Measurements from ENCODE around the gene GLRX5. TPM values are rescaled to one million over a fixed set of nuclear protein-coding genes. Genes with fewer than 3 reads are reported as not detected.

The GLRX5 gene
- total and polyA plus RNA-seq, 2 experiments from 2014 or later = 91.4 to 130 TPM

DNA sequence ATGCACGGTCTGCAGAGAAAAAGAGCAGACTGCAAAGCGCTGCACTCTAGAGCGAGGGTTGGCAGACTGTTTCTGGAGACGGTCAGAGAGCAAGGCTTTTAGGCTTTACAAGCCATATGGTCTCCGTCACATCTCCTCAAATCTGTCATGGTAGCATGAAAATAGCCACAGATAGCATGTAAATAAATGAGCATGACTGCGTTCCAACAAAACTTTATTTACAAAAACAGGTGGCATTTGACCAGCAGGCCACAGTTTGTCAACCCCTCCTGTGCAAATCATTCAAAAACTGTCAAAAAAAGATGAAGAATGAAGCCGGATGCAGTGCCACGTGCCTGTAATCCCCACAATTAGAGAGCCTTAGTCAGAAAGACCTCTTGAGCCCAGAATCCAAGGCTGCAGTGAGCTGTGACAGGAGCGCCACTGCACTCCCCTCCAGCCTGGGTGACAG, 37.3 kb upstream of the GLRX5 start (continued):
- TF ChIP-seq EZH2 (IDR thresholded peaks at IDR 0.05; ENCODE audit: low read depth, unreplicated experiment) (no peak), NANOG (IDR thresholded peaks at IDR 0.05; ENCODE audit: borderline replicate concordance) (no peak), REST (IDR thresholded peaks at IDR 0.05; ENCODE audit: unreplicated experiment) (no peak), ZNF114 (CRISPR knock-in tag; IDR thresholded peaks at IDR 0.05) (no peak), CREB1 (CRISPR knock-in tag; IDR thresholded peaks at IDR 0.05; ENCODE audit: low read depth) (no peak)
- TF ChIP-seq, protein P1, sequence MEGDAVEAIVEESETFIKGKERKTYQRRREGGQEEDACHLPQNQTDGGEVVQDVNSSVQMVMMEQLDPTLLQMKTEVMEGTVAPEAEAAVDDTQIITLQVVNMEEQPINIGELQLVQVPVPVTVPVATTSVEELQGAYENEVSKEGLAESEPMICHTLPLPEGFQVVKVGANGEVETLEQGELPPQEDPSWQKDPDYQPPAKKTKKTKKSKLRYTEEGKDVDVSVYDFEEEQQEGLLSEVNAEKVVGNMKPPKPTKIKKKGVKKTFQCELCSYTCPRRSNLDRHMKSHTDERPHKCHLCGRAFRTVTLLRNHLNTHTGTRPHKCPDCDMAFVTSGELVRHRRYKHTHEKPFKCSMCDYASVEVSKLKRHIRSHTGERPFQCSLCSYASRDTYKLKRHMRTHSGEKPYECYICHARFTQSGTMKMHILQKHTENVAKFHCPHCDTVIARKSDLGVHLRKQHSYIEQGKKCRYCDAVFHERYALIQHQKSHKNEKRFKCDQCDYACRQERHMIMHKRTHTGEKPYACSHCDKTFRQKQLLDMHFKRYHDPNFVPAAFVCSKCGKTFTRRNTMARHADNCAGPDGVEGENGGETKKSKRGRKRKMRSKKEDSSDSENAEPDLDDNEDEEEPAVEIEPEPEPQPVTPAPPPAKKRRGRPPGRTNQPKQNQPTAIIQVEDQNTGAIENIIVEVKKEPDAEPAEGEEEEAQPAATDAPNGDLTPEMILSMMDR (conservative IDR thresholded peaks at IDR 0.05; ENCODE audit: low read depth in 2 of 2) = no peak

DNA sequence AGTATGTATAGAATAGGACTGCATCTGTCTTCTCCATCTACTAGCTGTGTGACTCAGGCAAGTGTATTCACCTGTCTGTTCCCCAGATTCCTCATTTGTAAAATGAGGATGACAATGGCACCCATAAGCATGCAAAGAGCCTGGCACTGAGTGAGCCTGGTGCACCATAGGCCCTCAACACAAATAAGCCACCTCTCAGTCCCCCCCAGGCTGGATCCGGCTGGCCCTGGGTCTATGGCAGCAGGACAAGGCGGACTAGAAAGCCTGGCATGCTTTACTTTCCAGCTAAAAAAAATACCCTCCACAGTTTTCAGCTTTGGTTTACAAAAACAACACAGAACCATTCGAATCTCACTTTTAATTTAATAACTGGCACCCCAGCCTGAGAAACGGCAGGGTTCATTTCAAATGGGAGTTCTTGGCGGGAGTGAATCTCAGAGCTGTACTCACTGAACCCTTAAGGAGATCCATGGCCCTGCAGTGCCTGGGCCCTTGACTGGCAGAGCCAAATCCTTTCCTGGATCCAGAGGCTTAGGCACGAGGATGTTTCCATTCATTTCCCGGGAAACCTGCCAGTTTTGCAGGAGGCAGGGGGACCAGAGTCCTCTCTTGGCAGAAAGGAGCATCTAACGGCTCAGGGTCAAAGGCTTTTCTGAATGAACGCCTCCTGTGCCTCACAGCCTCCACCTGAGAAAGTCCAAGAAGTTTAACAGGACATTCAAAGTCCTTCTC, 36.1 kb upstream of the GLRX5 start:
- Histone ChIP-seq H3K27ac (ENCODE audit: low read depth) (no peak overlapping the region), H3K9me2 (ENCODE audit: insufficient read depth) (no peaks in the 10 kb centered on the region), H3F3A (replicated peaks; ENCODE audit: low read depth) (no peaks in the 10 kb centered on the region), H3K4me2 (no peak overlapping the region), H3K4me1 (ENCODE audit: insufficient read depth) (no peaks in the 10 kb centered on the region), H2AFZ (no peak overlapping the region), H4K20me1 (replicated peaks; ENCODE audit: insufficient read depth) (no peaks in the 10 kb centered on the region), H3K36me3 (ENCODE audit: insufficient read depth) (no peaks in the 10 kb centered on the region), H3K27me3 (ENCODE audit: insufficient read depth) (no peaks in the 10 kb centered on the region), H3K4me3 (no peak overlapping the region), H3K79me2 (replicated peaks; ENCODE audit: insufficient read depth) (no peaks in the 10 kb centered on the region)
- no peak overlapping the region for H3K4me3 Mint-ChIP-seq
- no peak for DNase-seq (ENCODE audit: low spot score)
- ATAC-seq = no peak
- H3K9me3 Mint-ChIP-seq = no peaks in the 10 kb centered on the region
- H3K27ac Mint-ChIP-seq = no peak overlapping the region
- H3K4me1 Mint-ChIP-seq = no peaks in the 10 kb centered on the region
- H3K36me3 Mint-ChIP-seq (ENCODE audit: low read depth) = no peaks in the 10 kb centered on the region
- peaks cover 2% of the 10 kb centered on the region for H3K27me3 Mint-ChIP-seq (ENCODE audit: insufficient read depth, low read depth, poor library complexity)
- TF ChIP-seq, protein P2, sequence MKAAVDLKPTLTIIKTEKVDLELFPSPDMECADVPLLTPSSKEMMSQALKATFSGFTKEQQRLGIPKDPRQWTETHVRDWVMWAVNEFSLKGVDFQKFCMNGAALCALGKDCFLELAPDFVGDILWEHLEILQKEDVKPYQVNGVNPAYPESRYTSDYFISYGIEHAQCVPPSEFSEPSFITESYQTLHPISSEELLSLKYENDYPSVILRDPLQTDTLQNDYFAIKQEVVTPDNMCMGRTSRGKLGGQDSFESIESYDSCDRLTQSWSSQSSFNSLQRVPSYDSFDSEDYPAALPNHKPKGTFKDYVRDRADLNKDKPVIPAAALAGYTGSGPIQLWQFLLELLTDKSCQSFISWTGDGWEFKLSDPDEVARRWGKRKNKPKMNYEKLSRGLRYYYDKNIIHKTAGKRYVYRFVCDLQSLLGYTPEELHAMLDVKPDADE (IDR thresholded peaks at IDR 0.05) = no peak
- no peak for TF ChIP-seq REST (IDR thresholded peaks at IDR 0.05; ENCODE audit: unreplicated experiment)
- TF ChIP-seq STAT1 (IDR thresholded peaks at IDR 0.05; ENCODE audit: unreplicated experiment) = no peak
- no peak for TF ChIP-seq EZH2phosphoT487 (IDR thresholded peaks at IDR 0.05; ENCODE audit: unreplicated experiment)
- no peak for TF ChIP-seq NANOG (IDR thresholded peaks at IDR 0.05; ENCODE audit: borderline replicate concordance)
- no peak for TF ChIP-seq JUNB (IDR thresholded peaks at IDR 0.05; ENCODE audit: unreplicated experiment)
- no peak for TF ChIP-seq ZNF331 (CRISPR knock-in tag; IDR thresholded peaks at IDR 0.05; ENCODE audit: low read depth)
- no peak for TF ChIP-seq POLR2AphosphoS5 (IDR thresholded peaks at IDR 0.05; ENCODE audit: low read depth)
- TF ChIP-seq ZNF114 (CRISPR knock-in tag; IDR thresholded peaks at IDR 0.05) = no peak
